HL-60 (cell line): Measurements from ENCODE around the gene DKK1.

Source experiments
- DNase-seq, 2 experiments: peaks; one replicate each; pipeline ENCODE4 v3.0.0-alpha.2; 2010 to 2020; ENCODE audit warnings: low read depth in 1 of 2, low spot score in 1 of 2
- H3K27ac ChIP-seq: fragments of 250-450 bp; sonication (Bioruptor Pico); replicated peaks from 2 replicates; pipeline ENCODE4 v1.5.1; 2020; ENCODE audit warnings: mild to moderate bottlenecking, moderate library complexity
- H3K27me3 ChIP-seq: fragments of 250-450 bp; sonication (Bioruptor Pico); 2 replicates; pipeline ENCODE4 v1.5.1; 2021; ENCODE audit warnings: mild to moderate bottlenecking, moderate library complexity; ENCODE audit not compliant: insufficient read depth, poor library complexity, severe bottlenecking
- H3K4me3 ChIP-seq: replicated peaks from 2 replicates; pipeline ENCODE4 v1.5.1; 2011; ENCODE audit warnings: mild to moderate bottlenecking, control low read depth, low read length; ENCODE audit not compliant: insufficient read depth
- GABPA ChIP-seq: IDR thresholded peaks from 2 replicates; pipeline ENCODE4 v1.6.1; 2012; ENCODE audit warnings: low read depth
- POLR2AphosphoS5 ChIP-seq: IDR thresholded peaks from 2 replicates; pipeline ENCODE4 v1.6.1; 2012; ENCODE audit warnings: low read depth
- SPI1 ChIP-seq: IDR thresholded peaks from 2 replicates; pipeline ENCODE4 v1.6.1; 2012; ENCODE audit warnings: low read depth, mild to moderate bottlenecking, borderline replicate concordance
- TF ChIP-seq, protein P1 (sequence below): IDR thresholded peaks from one replicate; pipeline ENCODE4 v1.5.1; 2011; ENCODE audit warnings: low read length, control low read depth, inconsistent platforms; ENCODE audit not compliant: insufficient read depth
- TF ChIP-seq, protein P2 (sequence below): IDR thresholded peaks from 2 replicates; pipeline ENCODE4 v1.6.1; 2012; ENCODE audit warnings: low read depth; ENCODE audit not compliant: insufficient replicate concordance

Gene DKK1

DNA sequence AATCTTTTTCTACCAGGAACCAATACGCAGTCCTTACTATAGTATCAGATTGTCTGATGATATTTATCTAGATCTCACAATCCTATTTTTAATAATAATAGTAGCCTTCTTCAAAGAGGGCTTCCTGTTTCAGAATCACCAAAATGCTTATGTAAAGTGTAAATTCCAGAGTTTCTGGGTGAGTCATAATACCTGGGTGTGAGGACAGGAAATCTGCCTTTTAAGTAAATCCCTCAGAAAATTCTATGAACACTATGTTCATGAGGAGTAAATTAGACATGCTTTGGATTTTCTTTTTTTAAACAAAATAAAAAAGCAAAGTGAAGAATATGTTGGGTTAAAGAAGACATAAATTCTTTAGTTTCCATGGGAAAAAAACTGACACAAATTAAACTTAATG lies 20.5 kb downstream of the DKK1 start:
- peaks cover 3% of the 10 kb centered on the region for H3K27me3 ChIP-seq
- no peak for DNase-seq
- no peak overlapping the region for H3K4me3 ChIP-seq
- TF ChIP-seq, protein P1, sequence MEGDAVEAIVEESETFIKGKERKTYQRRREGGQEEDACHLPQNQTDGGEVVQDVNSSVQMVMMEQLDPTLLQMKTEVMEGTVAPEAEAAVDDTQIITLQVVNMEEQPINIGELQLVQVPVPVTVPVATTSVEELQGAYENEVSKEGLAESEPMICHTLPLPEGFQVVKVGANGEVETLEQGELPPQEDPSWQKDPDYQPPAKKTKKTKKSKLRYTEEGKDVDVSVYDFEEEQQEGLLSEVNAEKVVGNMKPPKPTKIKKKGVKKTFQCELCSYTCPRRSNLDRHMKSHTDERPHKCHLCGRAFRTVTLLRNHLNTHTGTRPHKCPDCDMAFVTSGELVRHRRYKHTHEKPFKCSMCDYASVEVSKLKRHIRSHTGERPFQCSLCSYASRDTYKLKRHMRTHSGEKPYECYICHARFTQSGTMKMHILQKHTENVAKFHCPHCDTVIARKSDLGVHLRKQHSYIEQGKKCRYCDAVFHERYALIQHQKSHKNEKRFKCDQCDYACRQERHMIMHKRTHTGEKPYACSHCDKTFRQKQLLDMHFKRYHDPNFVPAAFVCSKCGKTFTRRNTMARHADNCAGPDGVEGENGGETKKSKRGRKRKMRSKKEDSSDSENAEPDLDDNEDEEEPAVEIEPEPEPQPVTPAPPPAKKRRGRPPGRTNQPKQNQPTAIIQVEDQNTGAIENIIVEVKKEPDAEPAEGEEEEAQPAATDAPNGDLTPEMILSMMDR, result no peak
- TF ChIP-seq GABPA, result no peak
- no peak for TF ChIP-seq SPI1
- TF ChIP-seq POLR2AphosphoS5, result no peak
- TF ChIP-seq, protein P2, sequence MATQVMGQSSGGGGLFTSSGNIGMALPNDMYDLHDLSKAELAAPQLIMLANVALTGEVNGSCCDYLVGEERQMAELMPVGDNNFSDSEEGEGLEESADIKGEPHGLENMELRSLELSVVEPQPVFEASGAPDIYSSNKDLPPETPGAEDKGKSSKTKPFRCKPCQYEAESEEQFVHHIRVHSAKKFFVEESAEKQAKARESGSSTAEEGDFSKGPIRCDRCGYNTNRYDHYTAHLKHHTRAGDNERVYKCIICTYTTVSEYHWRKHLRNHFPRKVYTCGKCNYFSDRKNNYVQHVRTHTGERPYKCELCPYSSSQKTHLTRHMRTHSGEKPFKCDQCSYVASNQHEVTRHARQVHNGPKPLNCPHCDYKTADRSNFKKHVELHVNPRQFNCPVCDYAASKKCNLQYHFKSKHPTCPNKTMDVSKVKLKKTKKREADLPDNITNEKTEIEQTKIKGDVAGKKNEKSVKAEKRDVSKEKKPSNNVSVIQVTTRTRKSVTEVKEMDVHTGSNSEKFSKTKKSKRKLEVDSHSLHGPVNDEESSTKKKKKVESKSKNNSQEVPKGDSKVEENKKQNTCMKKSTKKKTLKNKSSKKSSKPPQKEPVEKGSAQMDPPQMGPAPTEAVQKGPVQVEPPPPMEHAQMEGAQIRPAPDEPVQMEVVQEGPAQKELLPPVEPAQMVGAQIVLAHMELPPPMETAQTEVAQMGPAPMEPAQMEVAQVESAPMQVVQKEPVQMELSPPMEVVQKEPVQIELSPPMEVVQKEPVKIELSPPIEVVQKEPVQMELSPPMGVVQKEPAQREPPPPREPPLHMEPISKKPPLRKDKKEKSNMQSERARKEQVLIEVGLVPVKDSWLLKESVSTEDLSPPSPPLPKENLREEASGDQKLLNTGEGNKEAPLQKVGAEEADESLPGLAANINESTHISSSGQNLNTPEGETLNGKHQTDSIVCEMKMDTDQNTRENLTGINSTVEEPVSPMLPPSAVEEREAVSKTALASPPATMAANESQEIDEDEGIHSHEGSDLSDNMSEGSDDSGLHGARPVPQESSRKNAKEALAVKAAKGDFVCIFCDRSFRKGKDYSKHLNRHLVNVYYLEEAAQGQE, result no peak
- H3K27ac ChIP-seq, result no peak overlapping the region

DNA sequence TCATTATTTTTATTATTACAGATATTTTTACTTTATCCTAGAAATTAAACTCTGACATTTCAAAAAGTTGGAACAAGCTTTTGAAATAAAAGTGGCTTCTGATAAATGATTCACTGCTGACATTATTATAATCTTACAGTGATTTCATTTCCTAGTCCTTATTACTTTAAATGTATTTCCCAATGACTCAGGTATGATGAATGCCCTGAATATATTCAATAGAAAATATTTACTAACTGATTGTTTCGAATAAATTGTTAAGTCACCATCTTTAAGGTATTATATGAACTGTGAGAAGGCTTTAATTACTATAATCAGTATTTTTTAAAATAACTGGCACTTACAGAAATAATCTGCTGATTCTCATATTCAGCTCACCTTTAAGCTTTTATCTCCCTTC lies 21.6 kb downstream of the DKK1 start:
- H3K27me3 ChIP-seq, result peaks cover 3% of the 10 kb centered on the region
- DNase-seq, result no peak
- TF ChIP-seq SPI1 (no peak), POLR2AphosphoS5 (no peak), GABPA (no peak)
- TF ChIP-seq, protein P1, result no peak
- TF ChIP-seq, protein P2, result no peak
- no peak overlapping the region for H3K27ac ChIP-seq
- H3K4me3 ChIP-seq, result no peak overlapping the region

DNA sequence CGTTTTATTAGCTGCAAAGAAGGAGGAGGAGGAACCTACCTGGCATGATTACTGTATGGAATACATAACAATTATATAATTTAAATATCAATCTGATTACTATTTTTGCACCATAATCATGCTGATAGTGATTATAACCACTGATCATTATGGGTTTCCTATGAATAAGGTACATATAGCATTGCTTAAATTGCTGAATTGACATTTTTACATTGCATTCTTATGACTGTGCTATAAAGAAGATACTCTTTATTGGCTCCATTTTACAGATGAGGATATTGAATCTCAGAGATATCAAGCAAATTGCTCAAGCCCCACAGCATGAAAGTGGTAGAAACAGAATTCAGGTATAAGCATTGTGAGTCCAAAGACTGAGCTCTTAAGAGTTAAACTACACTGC lies 23.1 kb downstream of the DKK1 start:
- H3K27ac ChIP-seq, result no peak overlapping the region
- no peak overlapping the region for H3K4me3 ChIP-seq
- TF ChIP-seq, protein P1, result no peak
- TF ChIP-seq GABPA (no peak), POLR2AphosphoS5 (no peak), SPI1 (no peak)
- TF ChIP-seq, protein P2, result no peak
- peaks cover 3% of the 10 kb centered on the region for H3K27me3 ChIP-seq
- DNase-seq, result no peak
